PC-3 (cell line): ENCODE measurements around the gene FOXP1. TPM values are rescaled to one million over a fixed set of nuclear protein-coding genes. Genes with fewer than 3 reads are reported as not detected.

Source experiments
- ATAC-seq: fragments of 200-7000 bp; cut with Tn5 transposase; 2 replicates; pipeline ENCODE4 v1.9.1; 2020; ENCODE audit warnings: mild to moderate bottlenecking, moderate library complexity
- BruUV-seq: library from RNA; stranded (reverse); fragments of 400-500 nt; replicated peaks from 2 replicates; lab custom pipeline; 2021; lab: Mats Ljungman, UMichigan
- CTCF ChIA-PET: fragments of 300-600 bp; sonication (Branson Sonifier 250); formaldehyde crosslinking; loops from one replicate; lab custom pipeline; 2022; ENCODE audit warnings: antibody characterized with exemption; lab: Charles Lee
- POLR2A ChIA-PET: fragments of 300-600 bp; sonication (Branson Sonifier 250); formaldehyde crosslinking; loops from one replicate; lab custom pipeline; 2022; ENCODE audit warnings: antibody characterized with exemption; ENCODE audit not compliant: unreplicated experiment; lab: Charles Lee
- DNase-seq: peaks from one replicate; pipeline ENCODE4 v3.0.0-alpha.2; 2015
- H2AFZ ChIP-seq: fragments of 300-600 bp; sonication (generic); 2 replicates; pipeline ENCODE4 v1.6.0; 2016; ENCODE audit warnings: antibody characterized with exemption, low read length
- H3F3A ChIP-seq: fragments of 300-600 bp; sonication (generic); one replicate; pipeline ENCODE4 v1.6.0; 2017; ENCODE audit warnings: antibody characterized with exemption, low read length, control low read depth, mild to moderate bottlenecking; ENCODE audit not compliant: unreplicated experiment
- H3K27ac ChIP-seq: fragments of 300-600 bp; sonication (generic); 2 replicates; pipeline ENCODE4 v1.5.1; 2016; ENCODE audit warnings: mild to moderate bottlenecking, low read length
- H3K27me3 ChIP-seq: fragments of 300-600 bp; sonication (generic); 2 replicates; pipeline ENCODE4 v1.6.1; 2016; ENCODE audit warnings: low read length, mixed read lengths
- H3K36me3 ChIP-seq: fragments of 300-600 bp; sonication (generic); 2 replicates; pipeline ENCODE4 v1.6.1; 2016; ENCODE audit warnings: low read depth, mixed run types, low read length, mixed read lengths
- H3K4me1 ChIP-seq: fragments of 300-600 bp; sonication (generic); 2 replicates; pipeline ENCODE4 v1.5.1; 2016; ENCODE audit warnings: low read length; ENCODE audit not compliant: insufficient read depth
- H3K4me2 ChIP-seq: fragments of 300-600 bp; sonication (generic); 2 replicates; pipeline ENCODE4 v1.6.0; 2016; ENCODE audit warnings: low read length
- H3K4me3 ChIP-seq: fragments of 300-600 bp; sonication (generic); 2 replicates; pipeline ENCODE4 v1.5.1; 2016; ENCODE audit warnings: mild to moderate bottlenecking, low read length, mixed read lengths
- H3K79me2 ChIP-seq: fragments of 300-600 bp; sonication (generic); 2 replicates; pipeline ENCODE4 v1.6.1; 2017; ENCODE audit warnings: low read length, mixed read lengths
- H3K9ac ChIP-seq: fragments of 300-600 bp; sonication (generic); 2 replicates; pipeline ENCODE4 v1.6.0; 2016; ENCODE audit warnings: mild to moderate bottlenecking, low read length
- H3K9me2 ChIP-seq: fragments of 300-600 bp; sonication (generic); replicated peaks from 2 replicates; pipeline ENCODE4 v1.6.1; 2016; ENCODE audit warnings: mixed run types, low read length, mixed read lengths
- H3K9me3 ChIP-seq: fragments of 300-600 bp; sonication (generic); 2 replicates; pipeline ENCODE4 v1.6.1; 2016; ENCODE audit warnings: low read length, mixed read lengths
- H4K20me1 ChIP-seq: fragments of 300-600 bp; sonication (generic); 2 replicates; pipeline ENCODE4 v1.6.1; 2016; ENCODE audit warnings: low read length, mixed read lengths
- EZH2 ChIP-seq: fragments of 300-600 bp; sonication (generic); IDR thresholded peaks from one replicate; pipeline ENCODE4 v1.6.1; 2017; ENCODE audit warnings: antibody characterized with exemption, mild to moderate bottlenecking, low read length; ENCODE audit not compliant: unreplicated experiment
- EZH2phosphoT487 ChIP-seq: fragments of 300-600 bp; sonication (generic); IDR thresholded peaks from 2 replicates; pipeline ENCODE4 v1.6.1; 2018; ENCODE audit warnings: mild to moderate bottlenecking, antibody characterized with exemption, low read length, borderline replicate concordance
- intact Hi-C: fragments of 100-400 bp; cut with micrococcal nuclease; formaldehyde crosslinking; loops from 2 replicates; pipeline ENCODE4 v1.9.0; 2023
- total RNA-seq: library from RNA; depleted of rRNA; stranded (reverse); fragments of >200 nt; gene quantifications from 2 replicates; pipeline ENCODE4 v1.2.3, GENCODE V29; 2014
- TF ChIP-seq, protein P1 (sequence below): fragments of 300-600 bp; sonication (generic); conservative IDR thresholded peaks from 2 replicates; pipeline ENCODE4 v1.5.1; 2017; ENCODE audit warnings: antibody characterized with exemption, low read depth, mild to moderate bottlenecking, low read length

FOXP1 gene
- total RNA-seq, 1 experiment from 2014 or later: 35.3 TPM

GRCh38 chr3:71408903-71409302 is 174.6 kb downstream of the FOXP1 start:
- H3K27ac ChIP-seq: no peak overlapping the region
- BruUV-seq: no TSS peak
- no peak overlapping the region for H3K4me3 ChIP-seq
- no peaks in the 10 kb centered on the region for H3F3A ChIP-seq
- no peak for DNase-seq
- no peaks in the 10 kb centered on the region for H3K27me3 ChIP-seq
- no peak overlapping the region for H3K4me2 ChIP-seq
- no peak overlapping the region for H3K9ac ChIP-seq
- ChIA-PET POLR2A (no interaction called here), CTCF (no interaction called here)
- H3K4me1 ChIP-seq: 0 out of 2 replicates have a peak, but pooled peaks cover 3% of the 10 kb centered on the region
- H3K79me2 ChIP-seq: no peaks in the 10 kb centered on the region
- no peaks in the 10 kb centered on the region for H3K9me2 ChIP-seq
- no peaks in the 10 kb centered on the region for H3K9me3 ChIP-seq
- H4K20me1 ChIP-seq: no peaks in the 10 kb centered on the region
- intact Hi-C loops: no loop called here
- no peaks in the 10 kb centered on the region for H3K36me3 ChIP-seq
- no peak overlapping the region for H2AFZ ChIP-seq
- TF ChIP-seq, protein P1, sequence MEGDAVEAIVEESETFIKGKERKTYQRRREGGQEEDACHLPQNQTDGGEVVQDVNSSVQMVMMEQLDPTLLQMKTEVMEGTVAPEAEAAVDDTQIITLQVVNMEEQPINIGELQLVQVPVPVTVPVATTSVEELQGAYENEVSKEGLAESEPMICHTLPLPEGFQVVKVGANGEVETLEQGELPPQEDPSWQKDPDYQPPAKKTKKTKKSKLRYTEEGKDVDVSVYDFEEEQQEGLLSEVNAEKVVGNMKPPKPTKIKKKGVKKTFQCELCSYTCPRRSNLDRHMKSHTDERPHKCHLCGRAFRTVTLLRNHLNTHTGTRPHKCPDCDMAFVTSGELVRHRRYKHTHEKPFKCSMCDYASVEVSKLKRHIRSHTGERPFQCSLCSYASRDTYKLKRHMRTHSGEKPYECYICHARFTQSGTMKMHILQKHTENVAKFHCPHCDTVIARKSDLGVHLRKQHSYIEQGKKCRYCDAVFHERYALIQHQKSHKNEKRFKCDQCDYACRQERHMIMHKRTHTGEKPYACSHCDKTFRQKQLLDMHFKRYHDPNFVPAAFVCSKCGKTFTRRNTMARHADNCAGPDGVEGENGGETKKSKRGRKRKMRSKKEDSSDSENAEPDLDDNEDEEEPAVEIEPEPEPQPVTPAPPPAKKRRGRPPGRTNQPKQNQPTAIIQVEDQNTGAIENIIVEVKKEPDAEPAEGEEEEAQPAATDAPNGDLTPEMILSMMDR: no peak
- TF ChIP-seq EZH2 (no peak), EZH2phosphoT487 (no peak)
- no peak for ATAC-seq

GRCh38 chr3:71407823-71408222 is 175.7 kb downstream of the FOXP1 start:
- DNase-seq (no peak), ATAC-seq (no peak)
- H2AFZ ChIP-seq: no peak overlapping the region
- H3K79me2 ChIP-seq: no peaks in the 10 kb centered on the region
- no peak overlapping the region for H3K9ac ChIP-seq
- CTCF ChIA-PET: no interaction called here
- H3K36me3 ChIP-seq: no peaks in the 10 kb centered on the region
- H3K4me1 ChIP-seq: no peaks in the 10 kb centered on the region
- H3K4me3 ChIP-seq: no peak overlapping the region
- intact Hi-C loops: no loop called here
- no TSS peak for BruUV-seq
- H3K27ac ChIP-seq: no peak overlapping the region
- H3K4me2 ChIP-seq: no peak overlapping the region
- no peaks in the 10 kb centered on the region for H3K9me2 ChIP-seq
- POLR2A ChIA-PET: no interaction called here
- TF ChIP-seq EZH2: no peak
- TF ChIP-seq EZH2phosphoT487: no peak
- TF ChIP-seq, protein P1: no peak
- no peaks in the 10 kb centered on the region for H4K20me1 ChIP-seq
- no peaks in the 10 kb centered on the region for H3F3A ChIP-seq
- no peaks in the 10 kb centered on the region for H3K9me3 ChIP-seq
- no peaks in the 10 kb centered on the region for H3K27me3 ChIP-seq

- Histone ChIP-seq H3K27me3 (no peaks in the 10 kb centered on the region), H3K36me3 (no peaks in the 10 kb centered on the region), H3K4me2 (no peak overlapping the region), H3K27ac (no peak overlapping the region), H3F3A (no peaks in the 10 kb centered on the region), H3K9me3 (no peaks in the 10 kb centered on the region), H3K4me1 (no peaks in the 10 kb centered on the region), H3K9ac (no peak overlapping the region), H3K4me3 (no peak overlapping the region), H2AFZ (no peak overlapping the region), H3K9me2 (no peaks in the 10 kb centered on the region), H3K79me2 (no peaks in the 10 kb centered on the region), H4K20me1 (no peaks in the 10 kb centered on the region)
- intact Hi-C loops: no loop called here
- no peak for ATAC-seq
- TF ChIP-seq, protein P1: no peak
- TF ChIP-seq EZH2 (no peak), EZH2phosphoT487 (no peak)
- no TSS peak for BruUV-seq
- CTCF ChIA-PET: no interaction called here
- DNase-seq: no peak
- POLR2A ChIA-PET: no interaction called here
Measured at GRCh38 chr3:71406972-71407810, 176.3 kb downstream of the FOXP1 start.
